H9 (cell line): ENCODE results near the gene TANGO6. TPM values are rescaled to one million over a fixed set of nuclear protein-coding genes. Genes with fewer than 3 reads are reported as not detected.
"Not testable (repeated sequence)": the region's sequence is repeated elsewhere in the genome, so short reads cannot be mapped to it uniquely, and the experiment has no call there.

Experiments used
- DNase-seq: peaks from one replicate; pipeline ENCODE4 v3.0.0-alpha.2; 2017
- H2AFZ ChIP-seq: one replicate; pipeline ENCODE4 v1.6.1; 2013; ENCODE audit warnings: mild to moderate bottlenecking, low read length, control low read depth, moderate library complexity
- H2AK5ac ChIP-seq: 2 replicates; pipeline ENCODE4 v1.6.1; 2013; ENCODE audit warnings: low read length, control low read depth, mixed read lengths; ENCODE audit not compliant: insufficient read length
- H2BK120ac ChIP-seq: one replicate; pipeline ENCODE4 v1.6.1; 2013; ENCODE audit warnings: low read depth, mild to moderate bottlenecking, low read length, control low read depth, inconsistent platforms; ENCODE audit not compliant: poor library complexity, severe bottlenecking
- H2BK12ac ChIP-seq: 2 replicates; pipeline ENCODE4 v1.6.1; 2013; ENCODE audit warnings: low read length, control low read depth, mixed read lengths, low read depth; ENCODE audit not compliant: insufficient read length
- H2BK15ac ChIP-seq: 2 replicates; pipeline ENCODE4 v1.6.1; 2013; ENCODE audit warnings: low read depth, low read length, control low read depth
- H2BK20ac ChIP-seq: one replicate; pipeline ENCODE4 v1.6.1; 2013; ENCODE audit warnings: low read depth, mild to moderate bottlenecking, low read length, control low read depth, inconsistent platforms; ENCODE audit not compliant: poor library complexity, severe bottlenecking
- H2BK5ac ChIP-seq: 2 replicates; pipeline ENCODE4 v1.6.1; 2013; ENCODE audit warnings: low read length, control low read depth, mixed read lengths; ENCODE audit not compliant: insufficient read length
- H3K14ac ChIP-seq: 2 replicates; pipeline ENCODE4 v1.6.1; 2013; ENCODE audit warnings: low read length, control low read depth; ENCODE audit not compliant: insufficient read depth
- H3K18ac ChIP-seq: 2 replicates; pipeline ENCODE4 v1.6.1; 2013; ENCODE audit warnings: low read depth, mild to moderate bottlenecking, mixed read lengths, low read length, control low read depth; ENCODE audit not compliant: insufficient read length
- H3K23ac ChIP-seq: 2 replicates; pipeline ENCODE4 v1.6.1; 2013; ENCODE audit warnings: low read length, control low read depth, mixed read lengths, low read depth; ENCODE audit not compliant: insufficient read length
- H3K23me2 ChIP-seq: 2 replicates; pipeline ENCODE4 v1.6.1; 2013; ENCODE audit warnings: low read depth, mild to moderate bottlenecking, mixed read lengths, low read length, control low read depth; ENCODE audit not compliant: insufficient read length, poor library complexity, severe bottlenecking
- H3K27ac ChIP-seq: 2 replicates; pipeline ENCODE4 v1.5.1; 2013; ENCODE audit warnings: low read length, control low read depth, mixed read lengths, low read depth; ENCODE audit not compliant: insufficient read length
- H3K27me3 ChIP-seq: 2 replicates; pipeline ENCODE4 v1.6.1; 2013; ENCODE audit warnings: low read length, control low read depth, inconsistent platforms; ENCODE audit not compliant: insufficient read depth
- H3K4ac ChIP-seq: 2 replicates; pipeline ENCODE4 v1.6.1; 2013; ENCODE audit warnings: low read depth, mild to moderate bottlenecking, control low read depth, inconsistent platforms, low read length, moderate library complexity
- H3K4me1 ChIP-seq: 2 replicates; pipeline ENCODE4 v1.6.1; 2013; ENCODE audit warnings: low read length, control low read depth, inconsistent platforms; ENCODE audit not compliant: insufficient read depth
- H3K4me2 ChIP-seq: 2 replicates; pipeline ENCODE4 v1.6.1; 2013; ENCODE audit warnings: low read length, control low read depth, mixed read lengths; ENCODE audit not compliant: insufficient read length, insufficient read depth
- H3K56ac ChIP-seq: 2 replicates; pipeline ENCODE4 v1.6.1; 2013; ENCODE audit warnings: low read depth, mild to moderate bottlenecking, mixed read lengths, low read length, control low read depth; ENCODE audit not compliant: insufficient read length
- H3K79me1 ChIP-seq: 2 replicates; pipeline ENCODE4 v1.6.1; 2013; ENCODE audit warnings: low read depth, mild to moderate bottlenecking, moderate library complexity, low read length, control low read depth, inconsistent platforms; ENCODE audit not compliant: insufficient read depth, poor library complexity, severe bottlenecking
- H3K79me2 ChIP-seq: 2 replicates; pipeline ENCODE4 v1.6.1; 2013; ENCODE audit warnings: low read length, control low read depth, inconsistent platforms; ENCODE audit not compliant: insufficient read depth
- H3K9ac ChIP-seq: 2 replicates; pipeline ENCODE4 v1.6.1; 2013; ENCODE audit warnings: low read length, control low read depth, mixed read lengths; ENCODE audit not compliant: insufficient read length; ENCODE audit errors: extremely low read depth
- H3K9me3 ChIP-seq: one replicate; pipeline ENCODE4 v1.6.1; 2013; ENCODE audit warnings: low read depth, low read length, inconsistent platforms; ENCODE audit not compliant: control insufficient read depth
- H3T11ph ChIP-seq: one replicate; pipeline ENCODE4 v1.6.1; 2013; ENCODE audit warnings: mild to moderate bottlenecking, low read length, control low read depth, inconsistent platforms
- H4K20me1 ChIP-seq: one replicate; pipeline ENCODE4 v1.6.1; 2013; ENCODE audit not compliant: control insufficient read depth, insufficient read length, insufficient read depth
- H4K5ac ChIP-seq: 2 replicates; pipeline ENCODE4 v1.6.1; 2013; ENCODE audit warnings: low read depth, mild to moderate bottlenecking, mixed read lengths, low read length, control low read depth; ENCODE audit not compliant: insufficient read length
- H4K8ac ChIP-seq: replicated peaks from 2 replicates; pipeline ENCODE4 v1.6.1; 2013; ENCODE audit warnings: low read length, control low read depth, mixed read lengths, low read depth; ENCODE audit not compliant: insufficient read length
- H4K91ac ChIP-seq: 2 replicates; pipeline ENCODE4 v1.6.1; 2013; ENCODE audit warnings: low read depth, mild to moderate bottlenecking, moderate library complexity, mixed read lengths, low read length, control low read depth; ENCODE audit not compliant: insufficient read length
- H3K27ac Mint-ChIP-seq, 3 experiments: 2 replicates in 2 of 3; 3 replicates in 1 of 3; pipeline ENCODE4 v1.8.0; 2020 to 2021; ENCODE audit warnings: mixed read lengths in 3 of 3, mild to moderate bottlenecking in 1 of 3, moderate library complexity in 1 of 3
- H3K27me3 Mint-ChIP-seq: 2 replicates; pipeline ENCODE4 v1.8.0; 2021; ENCODE audit warnings: low read depth, mild to moderate bottlenecking, moderate library complexity, mixed read lengths
- H3K36me3 Mint-ChIP-seq, 3 experiments: 2 replicates in 2 of 3; 3 replicates in 1 of 3; pipeline ENCODE4 v1.8.0; 2020 to 2021; ENCODE audit warnings: low read depth in 3 of 3, mixed read lengths in 3 of 3; ENCODE audit not compliant: insufficient read depth in 1 of 3
- H3K4me1 Mint-ChIP-seq, 2 experiments: 2 replicates each; pipeline ENCODE4 v1.8.0; 2020; ENCODE audit warnings: mixed read lengths in 2 of 2
- H3K4me3 Mint-ChIP-seq, 2 experiments: 2 replicates in 1 of 2; 3 replicates in 1 of 2; pipeline ENCODE4 v1.8.0; 2020 to 2021; ENCODE audit warnings: mild to moderate bottlenecking in 2 of 2, mixed read lengths in 2 of 2, moderate library complexity in 1 of 2
- H3K9me3 Mint-ChIP-seq, 2 experiments: 2 replicates in 1 of 2; 3 replicates in 1 of 2; pipeline ENCODE4 v1.8.0; 2020; ENCODE audit warnings: mild to moderate bottlenecking in 2 of 2, mixed read lengths in 2 of 2, moderate library complexity in 1 of 2
- WGBS: extraction: QIAGEN DNeasy Blood & Tissue Kit; methylation state at CpG from one replicate; pipeline ENCODE4 v1.1.7; 2013; ENCODE audit warnings: missing lambda C conversion rate, low lambda C conversion rate, mixed read lengths; ENCODE audit not compliant: insufficient read length; ENCODE audit errors: extremely low coverage; 5-methylcytosine and 5-hydroxymethylcytosine counted together
- total RNA-seq: library from RNA; stranded (reverse); gene quantifications from 2 replicates; pipeline ENCODE4 v1.2.1, GENCODE V29; 2021
- TF ChIP-seq, protein P1 (sequence below): fragments of 200-600 bp; sonication (generic); conservative IDR thresholded peaks from 3 replicates; pipeline ENCODE4 v1.8.0; 2021; ENCODE audit warnings: antibody characterized with exemption, mild to moderate bottlenecking

Gene TANGO6
- total RNA-seq, 1 experiment from 2014 or later, result 12.0 TPM

DNA sequence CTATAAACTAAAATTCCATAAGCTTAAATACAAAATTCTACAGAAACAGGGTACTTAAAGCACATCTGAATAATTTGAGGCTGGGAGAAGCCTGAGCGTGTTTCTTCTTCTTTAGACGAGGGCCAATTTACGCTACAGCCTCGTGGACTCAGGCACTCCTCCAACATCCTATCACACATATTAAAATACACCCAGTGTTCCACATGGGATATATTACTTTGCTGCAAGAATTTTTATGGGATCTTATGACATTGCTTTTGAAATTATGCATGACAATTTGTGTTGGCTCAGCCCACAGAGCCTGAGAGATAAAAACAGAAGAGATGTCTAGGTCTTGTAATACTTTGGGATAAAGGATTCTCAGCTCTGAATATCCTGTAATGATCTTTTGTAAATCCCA lies 3.5 kb upstream of the TANGO6 start:
- Histone ChIP-seq H4K8ac (no peak overlapping the region), H2AFZ (no peak overlapping the region), H3K79me1 (no peaks in the 10 kb centered on the region), H2BK20ac (no peak overlapping the region), H3K9me3 (no peaks in the 10 kb centered on the region), H3K56ac (no peak overlapping the region), H2BK12ac (no peak overlapping the region), H4K91ac (no peak overlapping the region), H4K20me1 (no peaks in the 10 kb centered on the region), H2BK5ac (no peak overlapping the region), H3K23ac (no peak overlapping the region), H3K4me2 (no peak overlapping the region), H3T11ph (no peak overlapping the region), H3K27ac (no peak overlapping the region), H2BK120ac (no peak overlapping the region), H3K18ac (no peak overlapping the region), H3K79me2 (no peaks in the 10 kb centered on the region), H3K23me2 (peaks cover 4% of the 10 kb centered on the region), H3K4ac (no peak overlapping the region), H3K4me1 (no peaks in the 10 kb centered on the region), H3K27me3 (no peaks in the 10 kb centered on the region), H3K9ac (no peak overlapping the region), H3K14ac (no peak overlapping the region), H2BK15ac (no peak overlapping the region), H4K5ac (no peak overlapping the region), H2AK5ac (no peak overlapping the region)
- no peak for DNase-seq
- TF ChIP-seq, protein P1, sequence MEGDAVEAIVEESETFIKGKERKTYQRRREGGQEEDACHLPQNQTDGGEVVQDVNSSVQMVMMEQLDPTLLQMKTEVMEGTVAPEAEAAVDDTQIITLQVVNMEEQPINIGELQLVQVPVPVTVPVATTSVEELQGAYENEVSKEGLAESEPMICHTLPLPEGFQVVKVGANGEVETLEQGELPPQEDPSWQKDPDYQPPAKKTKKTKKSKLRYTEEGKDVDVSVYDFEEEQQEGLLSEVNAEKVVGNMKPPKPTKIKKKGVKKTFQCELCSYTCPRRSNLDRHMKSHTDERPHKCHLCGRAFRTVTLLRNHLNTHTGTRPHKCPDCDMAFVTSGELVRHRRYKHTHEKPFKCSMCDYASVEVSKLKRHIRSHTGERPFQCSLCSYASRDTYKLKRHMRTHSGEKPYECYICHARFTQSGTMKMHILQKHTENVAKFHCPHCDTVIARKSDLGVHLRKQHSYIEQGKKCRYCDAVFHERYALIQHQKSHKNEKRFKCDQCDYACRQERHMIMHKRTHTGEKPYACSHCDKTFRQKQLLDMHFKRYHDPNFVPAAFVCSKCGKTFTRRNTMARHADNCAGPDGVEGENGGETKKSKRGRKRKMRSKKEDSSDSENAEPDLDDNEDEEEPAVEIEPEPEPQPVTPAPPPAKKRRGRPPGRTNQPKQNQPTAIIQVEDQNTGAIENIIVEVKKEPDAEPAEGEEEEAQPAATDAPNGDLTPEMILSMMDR, result no peak
- H3K27ac Mint-ChIP-seq, result no peak overlapping the region
- H3K4me1 Mint-ChIP-seq, result peaks cover 6 to 10% of the 10 kb centered on the region in 2 experiments
- WGBS, result no CpG with 5 or more reads among the region's 4 CpGs
- no peaks in the 10 kb centered on the region for H3K27me3 Mint-ChIP-seq
- H3K36me3 Mint-ChIP-seq, result peaks cover 4 to 12% (median 11%) of the 10 kb centered on the region in 3 experiments; a peak in 5 of 7 replicates
- H3K4me3 Mint-ChIP-seq, result no peak overlapping the region
- H3K9me3 Mint-ChIP-seq, result no peaks in the 10 kb centered on the region

DNA sequence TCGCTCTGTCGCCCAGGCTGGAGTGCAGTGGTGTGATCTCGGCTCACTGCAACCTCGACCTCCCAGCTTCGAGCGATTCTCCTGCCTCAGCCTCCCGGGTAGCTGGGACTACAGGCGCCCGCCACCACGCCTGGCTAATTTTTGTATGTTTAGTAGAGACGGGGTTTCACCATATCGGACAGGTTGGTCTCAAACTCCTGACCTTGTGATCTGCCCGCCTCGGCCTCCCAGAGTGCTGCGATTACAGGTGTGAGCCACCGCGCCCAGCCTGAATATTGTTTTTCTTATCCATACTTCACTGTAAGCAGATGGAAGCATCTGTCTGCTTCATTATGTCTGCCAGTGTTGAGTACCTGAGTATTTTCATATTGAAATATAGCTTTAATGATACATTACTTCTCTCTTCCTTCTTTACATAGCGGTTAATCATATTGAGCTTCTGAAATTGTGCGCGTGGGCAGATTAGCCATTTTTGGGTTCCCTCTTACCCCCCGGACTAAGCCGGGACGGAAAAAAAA lies 308 bp upstream of the TANGO6 start:
- not testable (repeated sequence) for H3K23me2 ChIP-seq, H2AFZ ChIP-seq, H3K23ac ChIP-seq, H4K5ac ChIP-seq, H3K27me3 ChIP-seq, H2BK15ac ChIP-seq, H3T11ph ChIP-seq, H2BK20ac ChIP-seq, H4K8ac ChIP-seq, H3K27me3 Mint-ChIP-seq, H3K79me1 ChIP-seq, H3K18ac ChIP-seq, DNase-seq, H4K91ac ChIP-seq, H3K36me3 Mint-ChIP-seq, H3K14ac ChIP-seq, H3K9ac ChIP-seq, H4K20me1 ChIP-seq, H2BK5ac ChIP-seq, H3K4me1 ChIP-seq, H3K9me3 Mint-ChIP-seq, H2BK120ac ChIP-seq, H3K56ac ChIP-seq, H3K9me3 ChIP-seq, H3K27ac ChIP-seq, H2BK12ac ChIP-seq, H3K79me2 ChIP-seq, H3K4ac ChIP-seq, H2AK5ac ChIP-seq
- Mint-ChIP-seq H3K27ac (peak overlapping the region in 1 of 3 experiments; percentile 97; a peak in 3 of 7 replicates), H3K4me3 (peak overlapping the region; percentile 85 to 90), H3K4me1 (peaks cover 8 to 13% of the 10 kb centered on the region in 2 experiments)
- peak overlapping the region; percentile 61 for H3K4me2 ChIP-seq
- WGBS, result no CpG with 5 or more reads among the region's 23 CpGs
